Measurements from ENCODE around the gene CSNK1A1. TPM values are rescaled to one million over a fixed set of nuclear protein-coding genes. Genes with fewer than 3 reads are reported as not detected.
"Not testable (repeated sequence)": the region's sequence is repeated elsewhere in the genome, so short reads cannot be mapped to it uniquely, and the experiment has no call there.

CSNK1A1 gene
- total RNA-seq, 1 donor from 2014 or later, result 133 TPM

GRCh38 chr5:149518620-149519019, 32.6 kb downstream of the CSNK1A1 start:
- peaks cover 70% of the 10 kb centered on the region for H3K36me3 Mint-ChIP-seq (ENCODE audit: low read depth)
- H3K27ac Mint-ChIP-seq, result no peak overlapping the region
- DNase-seq, result no peak
- no peaks in the 10 kb centered on the region for H3K9me3 Mint-ChIP-seq
- ChIA-PET POLR2A (interaction anchor here (0.7 to 0.9 kb wide), 2 partner anchors 29 to 1828 kb away, joined by 3 to 4 read pairs; no protein-coding TSS in a partner anchor), CTCF (no interaction called here)
- H3K4me3 Mint-ChIP-seq, result no peak overlapping the region
- no peak for ATAC-seq (ENCODE audit: low read depth)
- H3K27me3 Mint-ChIP-seq, result no peaks in the 10 kb centered on the region
- peaks cover 31% of the 10 kb centered on the region for H3K4me1 Mint-ChIP-seq
- intact Hi-C loops (cut with micrococcal nuclease), result loop anchor here (2.0 kb wide), 1 partner anchor 14 kb away; no protein-coding TSS in a partner anchor
- TF ChIP-seq CTCF (IDR thresholded peaks at IDR 0.05), result no peak

- ChIA-PET POLR2A (no interaction called here), CTCF (no interaction called here)
- DNase-seq, result no peak
- H3K27me3 Mint-ChIP-seq, result no peaks in the 10 kb centered on the region
- peaks cover 68% of the 10 kb centered on the region for H3K36me3 Mint-ChIP-seq (ENCODE audit: low read depth)
- TF ChIP-seq CTCF (IDR thresholded peaks at IDR 0.05), result no peak
- peaks cover 28% of the 10 kb centered on the region for H3K4me1 Mint-ChIP-seq
- H3K27ac Mint-ChIP-seq, result no peak overlapping the region
- no peak overlapping the region for H3K4me3 Mint-ChIP-seq
- no peak for ATAC-seq (ENCODE audit: low read depth)
- intact Hi-C loops (cut with micrococcal nuclease), result loop anchor here (2.0 kb wide), 1 partner anchor 13 kb away; no protein-coding TSS in a partner anchor
- no peaks in the 10 kb centered on the region for H3K9me3 Mint-ChIP-seq
Observed at GRCh38 chr5:149517461-149518122, 33.6 kb downstream of the CSNK1A1 start.

GRCh38 chr5:149514512-149514911, 36.7 kb downstream of the CSNK1A1 start:
- Mint-ChIP-seq H3K27me3 (no peaks in the 10 kb centered on the region), H3K36me3 (ENCODE audit: low read depth) (peaks cover 69% of the 10 kb centered on the region), H3K4me1 (peaks cover 19% of the 10 kb centered on the region), H3K9me3 (no peaks in the 10 kb centered on the region), H3K27ac (no peak overlapping the region), H3K4me3 (no peak overlapping the region)
- CTCF ChIA-PET, result no interaction called here
- TF ChIP-seq CTCF (IDR thresholded peaks at IDR 0.05), result no peak
- DNase-seq (no peak), ATAC-seq (ENCODE audit: low read depth) (no peak)
- POLR2A ChIA-PET, result no interaction called here
- intact Hi-C loops (cut with micrococcal nuclease), result no loop called here

GRCh38 chr5:149513372-149513947, 37.8 kb downstream of the CSNK1A1 start:
- H3K4me3 Mint-ChIP-seq; intact Hi-C loops (cut with micrococcal nuclease); H3K27ac Mint-ChIP-seq; CTCF ChIA-PET; H3K27me3 Mint-ChIP-seq; DNase-seq; H3K9me3 Mint-ChIP-seq; POLR2A ChIA-PET; ATAC-seq (ENCODE audit: low read depth): not testable (repeated sequence)
- Mint-ChIP-seq H3K36me3 (ENCODE audit: low read depth) (peaks cover 68% of the 10 kb centered on the region), H3K4me1 (peaks cover 12% of the 10 kb centered on the region)

- DNase-seq (no peak), ATAC-seq (ENCODE audit: low read depth) (no peak)
- H3K4me1 Mint-ChIP-seq, result peaks cover 2% of the 10 kb centered on the region
- no peak for TF ChIP-seq CTCF (IDR thresholded peaks at IDR 0.05)
- no peaks in the 10 kb centered on the region for H3K9me3 Mint-ChIP-seq
- H3K27me3 Mint-ChIP-seq, result no peaks in the 10 kb centered on the region
- POLR2A ChIA-PET, result no interaction called here
- peaks cover 74% of the 10 kb centered on the region for H3K36me3 Mint-ChIP-seq (ENCODE audit: low read depth)
- CTCF ChIA-PET, result no interaction called here
- no peak overlapping the region for H3K4me3 Mint-ChIP-seq
- no peak overlapping the region for H3K27ac Mint-ChIP-seq
- intact Hi-C loops (cut with micrococcal nuclease), result no loop called here
Observed at GRCh38 chr5:149510136-149510535, 41.1 kb downstream of the CSNK1A1 start.
